HG02678 (cell line): ENCODE data around the gene HNRNPH1.
"Not testable (repeated sequence)": the region's sequence is repeated elsewhere in the genome, so short reads cannot be mapped to it uniquely, and the experiment has no call there.

ENCODE experiments used
- ATAC-seq: cut with Tn5 transposase; IDR thresholded peaks from one replicate; pipeline ENCODE4 v1.9.1; 2021; ENCODE audit warnings: mild to moderate bottlenecking, moderate library complexity; ENCODE audit not compliant: unreplicated experiment

Gene HNRNPH1, protein sequence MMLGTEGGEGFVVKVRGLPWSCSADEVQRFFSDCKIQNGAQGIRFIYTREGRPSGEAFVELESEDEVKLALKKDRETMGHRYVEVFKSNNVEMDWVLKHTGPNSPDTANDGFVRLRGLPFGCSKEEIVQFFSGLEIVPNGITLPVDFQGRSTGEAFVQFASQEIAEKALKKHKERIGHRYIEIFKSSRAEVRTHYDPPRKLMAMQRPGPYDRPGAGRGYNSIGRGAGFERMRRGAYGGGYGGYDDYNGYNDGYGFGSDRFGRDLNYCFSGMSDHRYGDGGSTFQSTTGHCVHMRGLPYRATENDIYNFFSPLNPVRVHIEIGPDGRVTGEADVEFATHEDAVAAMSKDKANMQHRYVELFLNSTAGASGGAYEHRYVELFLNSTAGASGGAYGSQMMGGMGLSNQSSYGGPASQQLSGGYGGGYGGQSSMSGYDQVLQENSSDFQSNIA

DNA sequence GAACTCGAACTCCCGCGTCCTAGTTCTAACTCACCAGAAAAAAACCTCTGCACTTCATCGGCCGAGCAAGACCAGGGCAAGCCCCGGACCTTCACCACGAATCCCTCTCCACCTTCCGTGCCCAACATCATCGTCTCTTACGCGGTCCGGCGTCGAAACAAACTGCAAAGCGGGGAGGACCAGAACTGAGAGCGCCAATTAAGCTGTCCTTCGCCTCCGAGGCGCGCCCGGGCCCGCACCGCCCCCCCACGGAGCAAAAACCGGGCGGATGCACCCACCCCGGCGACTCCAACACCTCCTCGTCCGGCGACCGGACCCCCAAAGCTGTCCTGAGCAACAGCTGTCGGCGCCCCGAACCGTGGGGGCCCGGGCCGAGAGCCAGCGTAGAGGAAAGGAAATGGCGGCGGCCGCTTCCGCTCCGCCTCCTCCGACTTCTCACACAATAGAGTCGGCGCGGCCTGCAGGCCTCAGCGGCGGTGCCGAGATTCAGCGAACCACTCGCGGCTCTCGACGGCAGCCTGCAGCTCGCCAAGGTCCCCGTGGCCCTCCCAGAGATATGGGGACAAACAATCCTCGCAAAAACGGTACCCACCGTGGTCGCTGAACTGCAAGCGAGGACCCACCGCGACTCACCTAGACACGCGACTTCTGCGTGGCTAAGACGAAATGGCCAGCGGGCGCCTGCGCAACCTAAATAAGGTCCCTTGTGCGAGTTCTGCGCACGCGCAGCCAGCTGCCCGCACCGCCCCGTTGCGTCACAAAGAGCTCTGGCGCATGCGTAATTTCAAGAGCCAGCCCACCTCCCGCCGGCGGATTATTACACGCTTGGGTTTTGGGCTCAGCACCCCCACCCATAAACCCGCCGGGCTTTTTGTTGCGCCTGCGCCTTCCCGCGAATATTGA is at the start of gene HNRNPH1:
Gene HNRNPH1 (minus strand): TSS at position 669 of the 903 bp plus-strand sequence. CDS start 538 bp downstream, at position 131.
- peak; percentile 78 for ATAC-seq

DNA sequence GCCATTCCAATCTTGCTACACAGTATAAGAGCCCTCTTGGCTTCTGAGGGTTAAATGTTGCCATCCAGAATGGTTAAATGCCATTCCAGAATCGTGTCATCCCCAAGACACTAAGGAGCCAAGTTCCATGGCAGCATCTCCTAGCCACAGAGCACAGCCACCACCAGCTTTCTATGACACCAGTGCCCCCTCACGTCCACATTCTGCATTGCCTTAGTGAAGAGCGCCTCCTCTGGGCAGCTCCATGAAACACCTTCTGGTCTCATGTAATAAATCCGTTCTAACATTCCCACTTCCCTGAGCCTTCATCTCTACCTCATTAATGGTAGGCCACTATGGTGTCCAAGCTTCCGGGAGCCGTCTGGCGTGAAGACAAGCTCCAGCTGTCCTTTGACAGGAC is 44.9 kb upstream of the HNRNPH1 start:
- no peak for ATAC-seq

DNA sequence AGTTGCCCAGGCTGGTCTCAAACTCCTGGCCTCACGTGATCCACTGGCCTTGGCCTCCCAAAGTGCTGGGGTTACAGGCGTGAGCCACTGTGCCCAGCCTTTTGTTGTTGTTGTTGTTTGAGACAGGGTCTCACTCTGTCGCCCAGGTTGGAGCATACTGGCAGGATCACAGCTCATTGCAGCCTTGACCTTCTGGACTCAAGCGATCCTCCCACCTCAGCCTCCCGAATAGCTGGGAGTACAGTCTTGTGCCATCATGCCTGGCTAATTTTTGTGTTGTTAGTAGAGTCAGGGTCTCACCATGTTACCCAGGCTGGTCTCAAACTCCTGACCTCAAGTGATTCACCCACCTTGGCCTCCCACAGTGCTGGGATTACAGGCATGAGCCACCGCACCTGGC is 38.2 kb upstream of the HNRNPH1 start:
- ATAC-seq: not testable (repeated sequence)

DNA sequence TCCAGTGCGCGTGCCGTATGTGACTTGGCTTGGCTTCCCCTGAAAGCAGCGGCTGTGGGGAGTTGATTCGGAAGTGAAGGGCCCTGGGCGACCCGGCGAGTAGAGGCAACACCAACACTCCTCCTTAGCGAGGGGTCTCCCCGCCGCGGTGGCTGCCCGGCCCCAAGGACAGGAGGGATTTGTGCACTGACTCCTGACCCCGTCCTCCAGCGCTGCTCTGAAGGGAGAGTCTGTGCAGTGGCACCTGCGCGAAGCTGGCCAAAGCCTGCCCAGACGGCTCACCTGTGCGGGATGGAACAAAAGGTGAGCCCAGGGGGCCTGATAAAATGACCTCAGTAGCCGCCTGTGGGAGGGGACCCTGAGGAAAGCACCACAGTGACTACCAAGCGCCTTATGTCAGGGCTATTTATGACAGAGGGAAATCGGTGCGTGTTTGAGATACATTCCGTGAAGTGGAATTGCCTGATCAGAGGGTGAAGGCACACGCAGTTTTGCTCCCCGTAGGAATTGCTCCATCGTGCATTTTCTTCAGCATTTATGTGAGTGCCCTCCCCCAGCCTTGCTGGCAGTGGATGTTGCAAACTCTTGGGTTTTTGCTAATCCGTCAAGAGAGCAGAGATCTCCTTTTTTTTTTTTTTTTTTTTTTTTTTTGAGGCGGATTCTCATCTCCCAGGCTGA is 34.8 kb upstream of the HNRNPH1 start:
- peak; percentile 64 for ATAC-seq

DNA sequence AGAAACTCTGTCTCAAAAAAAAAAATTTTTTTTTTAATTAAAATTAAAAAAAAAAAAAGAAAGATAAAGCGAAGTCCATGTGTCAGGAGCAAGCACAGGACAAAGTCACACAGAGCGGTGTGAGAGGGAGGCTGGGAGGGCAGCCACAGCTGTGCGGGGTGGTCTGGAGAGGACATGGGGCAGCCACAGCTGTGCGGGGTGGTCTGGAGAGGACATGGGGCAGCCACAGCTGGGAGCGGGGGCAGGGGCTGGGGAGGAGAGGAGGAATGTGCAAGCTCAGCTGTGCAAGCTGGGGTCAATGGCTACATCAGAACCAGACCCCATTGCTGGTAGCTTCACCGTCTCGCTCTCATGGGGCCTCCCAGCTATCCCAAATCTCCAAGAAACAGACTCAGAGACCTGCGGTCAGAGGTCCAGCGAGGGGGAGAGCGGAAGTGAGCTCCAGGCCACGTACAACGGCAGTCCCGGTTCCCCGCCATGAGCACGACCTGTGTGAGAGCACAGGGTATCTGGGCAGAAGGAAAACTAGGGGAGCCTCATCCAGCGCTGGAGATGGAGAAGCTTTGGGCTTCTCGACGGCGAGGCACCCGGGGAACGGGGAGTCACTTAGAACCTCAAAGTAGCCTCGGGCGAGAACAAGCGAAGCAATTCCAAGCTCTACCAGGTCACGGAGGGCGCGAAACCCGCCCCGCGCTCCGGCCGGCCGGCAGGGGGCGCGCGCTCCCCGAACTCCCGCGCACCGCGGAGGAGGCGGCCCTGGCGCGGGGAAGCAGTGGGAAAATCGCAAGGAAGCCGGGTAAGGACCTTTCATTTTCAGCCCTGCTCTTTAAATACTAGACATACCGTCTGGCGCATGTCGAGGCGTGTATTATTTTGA is 34.1 kb upstream of the HNRNPH1 start:
- peak; percentile 91 for ATAC-seq

DNA sequence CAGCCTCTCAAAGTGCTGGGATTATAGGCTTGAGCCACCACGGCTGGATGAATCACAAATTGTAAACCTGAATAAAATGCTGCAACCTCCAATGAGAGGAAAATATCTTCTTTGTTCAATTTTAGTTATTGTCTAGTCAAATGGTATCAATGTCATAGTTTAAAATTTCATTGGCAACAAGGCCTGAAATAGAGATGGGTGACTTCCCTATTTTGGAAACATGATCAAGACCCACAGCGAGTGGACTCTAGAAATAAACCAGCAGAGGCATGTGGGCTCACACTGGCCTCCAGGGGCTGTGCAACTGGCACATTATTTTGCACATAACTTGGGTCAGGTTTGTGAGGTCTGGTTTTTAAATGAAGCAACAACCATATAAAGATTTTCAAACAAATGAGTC is 29.7 kb upstream of the HNRNPH1 start:
- not testable (repeated sequence) for ATAC-seq

DNA sequence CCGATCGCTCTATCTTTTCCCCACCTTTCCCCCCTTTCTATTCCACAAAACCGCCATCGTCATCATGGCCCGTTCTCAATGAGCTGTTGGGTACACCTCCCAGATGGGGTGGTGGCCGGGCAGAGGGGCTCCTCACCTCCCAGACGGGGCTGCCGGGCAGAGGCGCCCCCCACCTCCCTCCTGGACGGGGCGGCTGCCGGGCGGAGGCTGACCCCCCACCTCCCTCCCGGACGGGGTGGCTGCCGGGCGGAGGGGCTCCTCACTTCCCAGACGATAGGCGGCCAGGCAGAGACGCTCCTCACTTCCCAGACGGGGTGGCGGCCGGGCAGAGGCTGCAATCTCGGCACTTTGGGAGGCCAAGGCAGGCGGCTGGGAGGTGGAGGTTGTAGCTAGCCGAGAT is 26.8 kb upstream of the HNRNPH1 start:
- ATAC-seq: not testable (repeated sequence)

DNA sequence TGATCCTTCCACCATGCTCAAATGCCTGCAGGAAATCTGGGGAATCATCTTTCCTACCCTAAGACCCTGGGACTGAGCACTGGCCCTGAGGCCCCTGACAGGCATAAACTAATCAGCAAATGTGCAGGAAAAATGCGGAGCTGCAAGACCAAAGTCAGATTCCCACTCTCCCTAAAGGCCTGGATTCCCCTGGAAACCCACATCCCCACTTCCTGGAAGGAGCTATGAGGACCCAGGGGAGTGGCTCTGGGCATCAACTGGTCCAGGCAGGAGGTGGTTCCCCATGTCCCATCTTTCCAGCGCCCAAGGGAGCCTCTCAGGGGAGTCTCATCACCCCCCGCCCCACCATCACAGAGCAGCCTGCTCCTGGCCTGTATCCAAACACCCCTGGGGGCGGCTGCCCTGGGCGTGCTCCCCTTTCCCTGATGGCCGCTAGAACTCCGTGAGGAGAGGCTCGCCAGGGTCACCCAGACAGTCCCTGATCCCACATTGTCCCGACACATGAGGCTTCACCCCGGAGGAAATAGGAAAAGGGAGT is 25.8 kb upstream of the HNRNPH1 start:
- ATAC-seq: not testable (repeated sequence)

DNA sequence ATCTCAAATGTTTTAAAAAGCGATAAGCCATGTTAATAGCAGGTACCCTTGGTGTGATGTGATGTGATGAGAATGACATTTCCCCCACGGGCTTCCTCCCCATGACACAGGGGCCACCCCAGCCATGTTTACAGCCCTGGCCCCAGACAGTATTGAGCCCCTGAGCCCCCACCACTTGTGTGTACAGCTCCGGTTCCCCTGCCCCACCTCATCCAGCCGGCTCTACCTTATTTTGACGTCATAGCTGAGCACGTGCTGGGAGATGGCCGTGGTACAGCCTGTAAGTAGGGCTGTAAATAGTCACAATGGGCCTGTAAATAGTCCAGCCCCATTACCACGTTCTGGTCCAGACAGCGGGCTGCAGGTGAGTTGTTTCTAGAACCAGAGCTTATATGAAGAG is 24.9 kb upstream of the HNRNPH1 start:
- ATAC-seq: no peak

DNA sequence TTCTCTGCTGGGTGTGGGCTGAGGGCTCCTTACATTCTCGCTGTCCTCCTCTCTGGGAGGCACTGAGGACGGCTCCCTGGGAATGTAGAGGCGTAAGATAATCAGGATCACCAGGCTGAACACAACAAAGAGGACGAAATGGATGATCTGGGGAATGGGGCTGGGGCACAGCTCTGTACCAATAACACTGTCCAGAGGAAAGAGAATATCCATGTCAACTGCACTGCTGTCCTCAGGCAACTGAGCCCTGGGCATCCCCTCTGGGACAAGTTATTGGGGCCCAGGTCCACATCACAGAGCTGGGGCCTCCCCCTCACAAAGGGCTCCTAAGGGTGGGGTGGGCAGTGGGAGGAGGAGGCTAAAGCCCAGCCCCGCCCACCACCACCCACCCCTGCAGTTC is 21.3 kb upstream of the HNRNPH1 start:
- not testable (repeated sequence) for ATAC-seq

DNA sequence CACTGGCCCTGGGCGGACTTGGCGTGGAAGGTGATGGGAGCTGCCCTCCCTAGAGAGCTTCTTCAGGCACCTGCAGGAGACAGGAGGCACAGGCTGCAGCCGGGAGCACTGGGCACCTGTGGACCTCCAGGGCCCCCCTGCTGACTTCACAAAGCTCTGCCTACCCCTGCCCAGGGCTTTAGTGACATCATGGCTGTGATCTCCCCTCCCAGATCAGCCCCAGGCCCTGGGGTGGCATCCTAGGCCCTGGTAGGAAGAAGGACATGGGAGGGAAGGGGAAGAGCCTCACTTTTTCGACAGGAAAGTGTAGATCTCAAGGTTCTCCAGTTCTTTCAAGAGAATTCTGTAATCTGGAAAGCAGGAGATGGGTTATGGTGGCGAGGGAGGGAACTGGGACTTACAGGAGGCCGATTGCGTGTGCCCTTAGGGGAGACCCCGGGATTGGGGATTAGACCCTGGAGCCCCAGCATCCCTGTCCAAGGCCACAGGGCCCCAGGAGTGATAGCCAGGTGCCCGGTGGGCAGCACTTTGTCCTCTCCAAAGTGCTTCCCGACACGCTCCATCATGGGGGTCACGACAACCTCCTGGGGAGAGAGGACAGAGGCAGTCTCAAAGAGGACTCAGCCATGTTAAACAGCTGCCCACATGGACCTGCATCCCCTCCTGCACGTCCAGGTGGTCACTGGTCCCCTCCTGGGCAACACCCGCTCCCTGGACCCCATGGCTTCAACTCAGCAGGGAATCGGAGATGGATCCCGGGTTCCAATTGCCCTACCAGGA is 19.9 kb upstream of the HNRNPH1 start:
- ATAC-seq: not testable (repeated sequence)

DNA sequence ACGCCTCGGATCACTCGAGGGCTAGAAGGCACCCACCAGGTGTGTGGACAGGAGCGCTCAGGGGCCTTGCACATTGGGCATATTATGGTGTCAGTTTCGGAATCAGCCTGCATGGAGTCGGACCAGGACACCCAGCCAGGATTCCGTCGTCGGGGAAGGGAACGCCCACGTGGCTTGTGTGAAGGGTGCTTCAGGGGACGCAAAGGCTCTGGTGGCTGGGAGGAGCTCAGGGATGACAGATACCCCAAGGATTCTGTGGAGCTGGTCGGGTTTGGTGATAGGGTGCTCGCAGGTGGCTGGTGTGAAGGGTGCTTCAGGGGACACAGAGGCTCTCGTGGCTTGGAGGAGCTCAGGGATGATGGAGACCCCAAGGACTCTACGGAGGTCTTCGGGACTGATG is 19.2 kb upstream of the HNRNPH1 start:
- not testable (repeated sequence) for ATAC-seq

DNA sequence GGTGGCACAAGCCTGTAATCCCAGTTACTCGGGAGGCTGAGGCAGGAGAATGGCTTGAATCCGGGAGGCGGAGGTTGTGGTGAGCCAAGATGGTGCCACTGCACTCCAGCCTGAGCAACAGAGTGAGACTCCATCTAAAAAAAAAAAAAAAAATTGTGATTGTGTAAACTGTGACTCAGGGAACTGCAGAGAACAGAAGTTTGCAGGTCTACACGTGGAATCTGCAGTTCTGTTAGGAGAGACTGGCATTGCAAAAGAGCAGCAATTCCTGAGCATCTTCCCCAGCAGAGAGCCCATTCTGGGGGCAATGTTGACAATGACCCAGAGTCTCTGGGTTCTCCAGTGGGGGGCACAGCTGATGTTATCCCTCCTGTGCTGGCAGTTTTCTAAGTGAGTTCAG is 18.3 kb upstream of the HNRNPH1 start:
- not testable (repeated sequence) for ATAC-seq

DNA sequence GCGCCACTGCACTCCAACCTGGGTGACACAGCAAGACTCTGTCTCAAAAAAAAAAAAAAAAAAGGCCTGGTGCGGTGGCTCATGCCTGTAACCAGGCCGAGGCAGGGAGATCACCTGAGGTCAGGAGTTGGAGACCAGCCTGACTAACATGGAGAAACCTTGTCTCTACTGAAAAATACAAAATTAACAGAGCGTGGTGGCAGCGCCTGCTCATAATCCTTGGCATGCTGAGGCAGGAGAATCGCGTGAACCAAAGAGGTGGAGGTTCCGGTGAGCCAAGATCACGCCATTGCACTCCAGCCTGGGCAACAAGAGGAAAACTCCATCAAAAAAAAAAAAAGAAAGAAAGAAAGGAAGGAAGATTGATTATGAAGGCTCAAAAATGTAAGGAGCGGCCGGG is 15.8 kb upstream of the HNRNPH1 start:
- not testable (repeated sequence) for ATAC-seq

DNA sequence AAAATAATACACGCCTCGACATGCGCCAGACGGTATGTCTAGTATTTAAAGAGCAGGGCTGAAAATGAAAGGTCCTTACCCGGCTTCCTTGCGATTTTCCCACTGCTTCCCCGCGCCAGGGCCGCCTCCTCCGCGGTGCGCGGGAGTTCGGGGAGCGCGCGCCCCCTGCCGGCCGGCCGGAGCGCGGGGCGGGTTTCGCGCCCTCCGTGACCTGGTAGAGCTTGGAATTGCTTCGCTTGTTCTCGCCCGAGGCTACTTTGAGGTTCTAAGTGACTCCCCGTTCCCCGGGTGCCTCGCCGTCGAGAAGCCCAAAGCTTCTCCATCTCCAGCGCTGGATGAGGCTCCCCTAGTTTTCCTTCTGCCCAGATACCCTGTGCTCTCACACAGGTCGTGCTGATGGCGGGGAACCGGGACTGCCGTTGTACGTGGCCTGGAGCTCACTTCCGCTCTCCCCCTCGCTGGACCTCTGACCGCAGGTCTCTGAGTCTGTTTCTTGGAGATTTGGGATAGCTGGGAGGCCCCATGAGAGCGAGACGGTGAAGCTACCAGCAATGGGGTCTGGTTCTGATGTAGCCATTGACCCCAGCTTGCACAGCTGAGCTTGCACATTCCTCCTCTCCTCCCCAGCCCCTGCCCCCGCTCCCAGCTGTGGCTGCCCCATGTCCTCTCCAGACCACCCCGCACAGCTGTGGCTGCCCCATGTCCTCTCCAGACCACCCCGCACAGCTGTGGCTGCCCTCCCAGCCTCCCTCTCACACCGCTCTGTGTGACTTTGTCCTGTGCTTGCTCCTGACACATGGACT is 11.1 kb upstream of the HNRNPH1 start:
- peak; percentile 91 for ATAC-seq

DNA sequence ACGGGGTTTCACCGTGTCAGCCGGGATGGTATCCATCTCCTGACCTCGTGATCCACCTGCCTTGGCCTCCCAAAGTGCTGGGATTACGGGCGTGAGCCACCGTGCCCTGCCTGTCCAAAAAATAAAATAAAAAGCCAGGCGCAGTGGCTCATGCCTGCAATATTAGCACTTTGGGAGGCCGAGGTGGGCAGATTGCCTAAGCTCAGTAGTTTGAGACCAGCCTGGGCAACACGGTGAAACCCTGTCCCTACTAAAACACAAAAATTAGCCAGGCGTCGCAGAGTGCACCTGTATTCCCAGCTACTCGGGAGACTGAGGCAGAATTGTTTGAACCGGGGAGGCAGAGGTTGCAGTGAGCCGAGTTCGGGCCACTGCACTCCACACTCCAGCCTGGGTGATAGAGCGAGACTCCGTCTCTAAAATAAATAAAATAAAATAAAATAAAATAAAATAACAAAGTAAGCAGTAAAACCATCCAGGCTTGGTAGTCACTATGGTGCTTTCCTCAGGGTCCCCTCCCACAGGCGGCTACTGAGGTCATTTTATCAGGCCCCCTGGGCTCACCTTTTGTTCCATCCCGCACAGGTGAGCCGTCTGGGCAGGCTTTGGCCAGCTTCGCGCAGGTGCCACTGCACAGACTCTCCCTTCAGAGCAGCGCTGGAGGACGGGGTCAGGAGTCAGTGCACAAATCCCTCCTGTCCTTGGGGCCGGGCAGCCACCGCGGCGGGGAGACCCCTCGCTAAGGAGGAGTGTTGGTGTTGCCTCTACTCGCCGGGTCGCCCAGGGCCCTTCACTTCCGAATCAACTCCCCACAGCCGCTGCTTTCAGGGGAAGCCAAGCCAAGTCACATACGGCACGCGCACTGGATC is 10.3 kb upstream of the HNRNPH1 start:
- ATAC-seq: peak; percentile 53

DNA sequence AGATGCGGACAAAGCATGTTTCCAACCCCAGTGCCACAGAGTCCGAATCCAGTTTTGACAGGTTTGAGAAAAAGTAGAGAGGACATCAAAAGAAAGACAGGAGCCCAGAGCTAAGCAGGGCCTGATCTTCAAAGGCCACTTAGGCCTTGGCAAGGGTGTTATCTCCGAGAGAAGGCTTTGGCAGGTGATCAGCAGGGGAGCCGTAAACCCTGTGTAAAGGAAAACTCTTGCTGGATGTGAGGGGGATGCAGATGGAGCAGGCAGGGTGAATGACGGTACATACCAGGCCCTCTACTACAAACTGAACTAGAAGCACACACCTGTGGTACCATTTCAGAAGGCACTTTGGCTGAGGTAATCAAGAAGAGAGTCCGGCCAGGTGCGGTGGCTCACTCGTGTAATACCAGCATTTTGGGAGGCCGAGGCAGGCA is 1.4 kb upstream of the HNRNPH1 start:
- ATAC-seq: no peak
